HG03354 (cell line): ENCODE results near the gene UBE2S.

ENCODE experiments used
- ATAC-seq: cut with Tn5 transposase; IDR thresholded peaks from one replicate; pipeline ENCODE4 v1.9.1; 2021; ENCODE audit warnings: mild to moderate bottlenecking; ENCODE audit not compliant: unreplicated experiment, poor library complexity, severe bottlenecking

UBE2S gene

GRCh38 chr19:55385724-55386492, 21.7 kb downstream of the UBE2S start, which contains the start of gene RPL28:
RPL28 (plus strand) TSS chr19:55385932; CDS start chr19:55386358, 426 bp downstream.
- peak; percentile 73 for ATAC-seq

GRCh38 chr19:55384920-55385723, 22.5 kb downstream of the UBE2S start:
- peak; percentile 71 for ATAC-seq

- no peak for ATAC-seq
These were observed 23.3 kb downstream of the UBE2S start, which contains the start of gene TMEM238 for GRCh38 chr19:55384131-55384919. TMEM238 (minus strand) TSS chr19:55384292; CDS start chr19:55384259, 33 bp downstream.

GRCh38 chr19:55383279-55384130, 24.1 kb downstream of the UBE2S start:
- ATAC-seq, result no peak

- no peak for ATAC-seq
These were observed 25.0 kb downstream of the UBE2S start for GRCh38 chr19:55382522-55383054.

- ATAC-seq, result no peak
These were observed 25.6 kb downstream of the UBE2S start for GRCh38 chr19:55382013-55382412.

- ATAC-seq, result no peak
These were observed 28.4 kb downstream of the UBE2S start for GRCh38 chr19:55379174-55379573.

- no peak for ATAC-seq
These were observed 30.0 kb downstream of the UBE2S start for GRCh38 chr19:55377356-55378131.

GRCh38 chr19:55376241-55376933, 31.2 kb downstream of the UBE2S start, which contains the start of gene TMEM190:
TMEM190 (plus strand) TSS chr19:55376826; CDS start chr19:55376854, 28 bp downstream.
- no peak for ATAC-seq

GRCh38 chr19:55373993-55374757, 33.4 kb downstream of the UBE2S start:
- ATAC-seq, result no peak

- no peak for ATAC-seq
These were observed 34.1 kb downstream of the UBE2S start for GRCh38 chr19:55373306-55373992.

GRCh38 chr19:55372316-55373081, 35.1 kb downstream of the UBE2S start:
- no peak for ATAC-seq

- ATAC-seq, result no peak
These were observed 37.1 kb downstream of the UBE2S start, which contains the start of gene IL11 for GRCh38 chr19:55370305-55370988. IL11 (minus strand) TSS chr19:55370463; CDS start chr19:55370310, 153 bp downstream.

- ATAC-seq, result no peak
These were observed 37.8 kb downstream of the UBE2S start for GRCh38 chr19:55369653-55370304.
